ENCODE data around the gene MSI2.

DNA sequence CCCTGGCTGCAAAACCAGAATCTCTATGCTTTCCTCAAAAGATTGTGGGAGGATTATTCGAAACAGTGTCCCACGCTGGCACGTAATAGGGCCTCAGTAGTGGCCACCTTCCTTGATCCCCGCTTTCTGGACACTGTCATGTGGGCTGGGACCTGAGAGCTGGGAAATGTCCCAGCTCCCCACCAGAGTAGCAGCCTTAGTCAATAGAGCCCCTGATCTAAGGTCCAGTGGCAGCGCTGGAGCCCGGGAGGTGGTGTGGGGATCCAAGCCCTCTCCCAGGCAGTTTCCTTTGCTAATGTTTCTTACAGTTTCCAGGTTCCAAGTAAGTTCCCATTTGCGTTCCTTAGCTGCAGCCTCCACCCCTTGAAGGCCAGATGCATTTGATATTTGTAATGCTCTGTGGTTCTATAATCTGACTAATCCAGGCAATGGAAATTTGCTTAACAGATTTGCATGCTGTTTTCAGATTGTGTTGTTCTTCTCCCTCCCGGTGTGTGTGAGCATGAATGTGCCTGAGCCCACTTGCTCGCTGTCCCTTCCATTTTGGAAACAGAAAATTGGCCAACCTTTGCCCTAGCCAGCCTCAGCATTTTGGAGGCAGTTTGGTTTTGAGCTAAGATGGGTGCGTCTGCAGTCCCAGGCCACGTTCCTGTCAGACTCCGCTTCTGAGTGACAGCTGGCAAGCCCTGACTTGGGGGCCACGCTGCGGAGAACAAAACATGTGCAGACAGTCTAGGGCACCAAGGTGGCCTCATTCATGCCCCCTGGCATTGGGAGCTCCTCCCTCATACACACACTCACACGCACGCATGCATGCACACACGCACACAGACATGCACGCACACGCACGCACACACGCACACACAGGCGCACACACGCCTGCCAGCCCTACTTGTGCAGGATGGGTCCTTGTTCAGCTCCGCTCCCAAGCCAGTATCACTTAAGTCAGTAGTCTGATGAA is 419.4 kb downstream of the MSI2 start:
- TF ChIP-seq, protein P1, sequence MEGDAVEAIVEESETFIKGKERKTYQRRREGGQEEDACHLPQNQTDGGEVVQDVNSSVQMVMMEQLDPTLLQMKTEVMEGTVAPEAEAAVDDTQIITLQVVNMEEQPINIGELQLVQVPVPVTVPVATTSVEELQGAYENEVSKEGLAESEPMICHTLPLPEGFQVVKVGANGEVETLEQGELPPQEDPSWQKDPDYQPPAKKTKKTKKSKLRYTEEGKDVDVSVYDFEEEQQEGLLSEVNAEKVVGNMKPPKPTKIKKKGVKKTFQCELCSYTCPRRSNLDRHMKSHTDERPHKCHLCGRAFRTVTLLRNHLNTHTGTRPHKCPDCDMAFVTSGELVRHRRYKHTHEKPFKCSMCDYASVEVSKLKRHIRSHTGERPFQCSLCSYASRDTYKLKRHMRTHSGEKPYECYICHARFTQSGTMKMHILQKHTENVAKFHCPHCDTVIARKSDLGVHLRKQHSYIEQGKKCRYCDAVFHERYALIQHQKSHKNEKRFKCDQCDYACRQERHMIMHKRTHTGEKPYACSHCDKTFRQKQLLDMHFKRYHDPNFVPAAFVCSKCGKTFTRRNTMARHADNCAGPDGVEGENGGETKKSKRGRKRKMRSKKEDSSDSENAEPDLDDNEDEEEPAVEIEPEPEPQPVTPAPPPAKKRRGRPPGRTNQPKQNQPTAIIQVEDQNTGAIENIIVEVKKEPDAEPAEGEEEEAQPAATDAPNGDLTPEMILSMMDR (IDR thresholded peaks at IDR 0.05; ENCODE audit: extremely low read depth in 1 of 2, insufficient read depth in 1 of 2, low read depth in 1 of 2, low read length in 2 of 2), result no peak
- no peak for TF ChIP-seq EZH2 (IDR thresholded peaks at IDR 0.05; ENCODE audit: borderline replicate concordance, low read depth, low read length, severe bottlenecking)
- no peak for TF ChIP-seq MYC (IDR thresholded peaks at IDR 0.05; ENCODE audit: low read depth, low read length)
- TF ChIP-seq POLR2A (IDR thresholded peaks at IDR 0.05; ENCODE audit: low read depth, low read length), result no peak
- no peak for TF ChIP-seq POLR2AphosphoS5 (IDR thresholded peaks at IDR 0.05; ENCODE audit: insufficient read depth, low read depth, low read length)
- TF ChIP-seq JUN (IDR thresholded peaks at IDR 0.05; ENCODE audit: borderline replicate concordance, insufficient read depth, insufficient read length, low read depth), result no peak

All from endothelial cell of umbilical vein (primary cell).